ENCODE data around the gene DPCD. TPM values are rescaled to one million over a fixed set of nuclear protein-coding genes. Genes with fewer than 3 reads are reported as not detected.

DPCD gene
- polyA plus RNA-seq, 1 of the 3 experiments (the other 2 are of a cell fraction), result 106 TPM

GRCh38 chr10:101609481-101609880 is 21.4 kb downstream of the DPCD start:
- H3K27ac ChIP-seq (ENCODE audit: low read depth in 2 of 2, low read length in 1 of 2), result no peak overlapping the region
- H3K79me2 ChIP-seq (ENCODE audit: insufficient read depth), result no peaks in the 10 kb centered on the region
- peaks cover 8 to 14% of the 10 kb centered on the region in 2 experiments; a peak in 2 of 4 replicates for H3K4me1 ChIP-seq (ENCODE audit: control insufficient read depth in 1 of 2, insufficient read depth in 2 of 2, low read depth in 1 of 2, low read length in 1 of 2)
- no peak for TF ChIP-seq EP300 (IDR thresholded peaks at IDR 0.05; ENCODE audit: borderline replicate concordance in 1 of 2, low read depth in 1 of 2, low read length in 1 of 2)
- TF ChIP-seq, protein P1, sequence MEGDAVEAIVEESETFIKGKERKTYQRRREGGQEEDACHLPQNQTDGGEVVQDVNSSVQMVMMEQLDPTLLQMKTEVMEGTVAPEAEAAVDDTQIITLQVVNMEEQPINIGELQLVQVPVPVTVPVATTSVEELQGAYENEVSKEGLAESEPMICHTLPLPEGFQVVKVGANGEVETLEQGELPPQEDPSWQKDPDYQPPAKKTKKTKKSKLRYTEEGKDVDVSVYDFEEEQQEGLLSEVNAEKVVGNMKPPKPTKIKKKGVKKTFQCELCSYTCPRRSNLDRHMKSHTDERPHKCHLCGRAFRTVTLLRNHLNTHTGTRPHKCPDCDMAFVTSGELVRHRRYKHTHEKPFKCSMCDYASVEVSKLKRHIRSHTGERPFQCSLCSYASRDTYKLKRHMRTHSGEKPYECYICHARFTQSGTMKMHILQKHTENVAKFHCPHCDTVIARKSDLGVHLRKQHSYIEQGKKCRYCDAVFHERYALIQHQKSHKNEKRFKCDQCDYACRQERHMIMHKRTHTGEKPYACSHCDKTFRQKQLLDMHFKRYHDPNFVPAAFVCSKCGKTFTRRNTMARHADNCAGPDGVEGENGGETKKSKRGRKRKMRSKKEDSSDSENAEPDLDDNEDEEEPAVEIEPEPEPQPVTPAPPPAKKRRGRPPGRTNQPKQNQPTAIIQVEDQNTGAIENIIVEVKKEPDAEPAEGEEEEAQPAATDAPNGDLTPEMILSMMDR (IDR thresholded peaks at IDR 0.05), result no peak
- no peak for TF ChIP-seq MAX (IDR thresholded peaks at IDR 0.05; ENCODE audit: low read depth)
- no peak for TF ChIP-seq RFX5 (IDR thresholded peaks at IDR 0.05; ENCODE audit: low read length)
- TF ChIP-seq FOSL2 (IDR thresholded peaks at IDR 0.05; ENCODE audit: borderline replicate concordance, low read depth), result 0 out of 2 replicates have a peak, but pooled peaks have one; percentile 1
- TF ChIP-seq NFIC (IDR thresholded peaks at IDR 0.05; ENCODE audit: borderline replicate concordance), result no peak
- no peaks in the 10 kb centered on the region for H4K20me1 ChIP-seq (ENCODE audit: insufficient read depth)
- H3K9ac ChIP-seq, result no peak overlapping the region
- H3K9me2 ChIP-seq, result no peaks in the 10 kb centered on the region
- no peak overlapping the region for H2AFZ ChIP-seq (ENCODE audit: low read depth)
- H3K4me2 ChIP-seq, result no peak overlapping the region
- WGBS (ENCODE audit: low lambda C conversion rate), result 79% methylated on average over 4 of the region's 4 CpGs
- H3K27me3 ChIP-seq (ENCODE audit: insufficient read depth), result no peaks in the 10 kb centered on the region
- CTCF ChIA-PET, result interaction anchor here (0.6 to 19.2 kb wide), 4 partner anchors 12 to 173 kb away, joined by 3 to 297 read pairs (median 4); partner anchors contain the start of gene NPM3
- H3F3A ChIP-seq (replicated peaks; ENCODE audit: insufficient read depth), result peaks cover under 1% of the 10 kb centered on the region
- H3K9me3 ChIP-seq, result no peaks in the 10 kb centered on the region
- no peak for DNase-seq
- POLR2A ChIA-PET, result interaction anchor here (1.3 kb wide), 1 partner anchor 172 kb away, joined by 3 read pairs; no protein-coding TSS in a partner anchor
- no peak overlapping the region for H3K4me3 ChIP-seq (ENCODE audit: low read depth in 2 of 2, low read length in 1 of 2)
- H3K36me3 ChIP-seq (replicated peaks in 1 of 2; ENCODE audit: control insufficient read depth in 1 of 2, insufficient read depth in 2 of 2, low read length in 1 of 2), result peaks cover 20 to 52% of the 10 kb centered on the region in 2 experiments

DNA sequence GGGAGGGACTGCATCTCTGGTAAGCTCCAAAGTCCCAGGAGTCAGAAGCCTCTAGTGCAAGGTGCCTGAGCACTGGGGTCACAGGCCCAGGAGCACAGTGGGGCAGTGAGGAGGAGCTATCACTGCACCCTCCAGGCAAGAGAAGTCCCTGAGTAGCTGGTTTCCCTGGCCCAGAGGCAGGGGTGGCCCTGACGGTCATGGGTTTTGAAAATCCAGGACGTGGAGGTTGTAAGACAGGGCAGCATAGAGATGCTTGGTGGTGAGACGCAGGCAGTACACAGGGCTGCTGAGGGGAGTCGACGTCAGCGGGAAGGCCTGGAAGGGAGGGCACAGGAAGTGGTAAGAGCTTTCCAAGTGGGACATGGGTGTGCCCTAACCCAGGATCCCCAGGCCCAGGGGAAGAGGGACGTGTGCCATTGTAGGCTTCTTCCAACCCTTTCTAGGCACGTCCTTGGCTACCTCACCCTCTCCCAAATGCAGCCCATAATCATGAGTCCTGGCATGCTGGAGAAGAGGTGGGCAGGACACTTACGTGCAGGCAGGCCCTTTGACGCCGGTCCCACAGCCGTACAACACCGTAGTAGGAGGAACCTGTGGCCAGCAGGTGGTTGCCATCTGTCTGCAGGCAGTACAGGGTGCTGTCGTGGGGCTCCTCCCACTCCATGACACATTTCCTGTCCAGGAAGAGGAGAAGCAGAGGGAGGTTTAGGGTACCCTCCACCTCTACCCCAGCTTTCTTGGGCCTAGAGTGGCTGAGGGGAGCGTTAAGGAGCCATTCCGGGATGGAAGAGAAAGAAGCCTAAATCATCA is 23.2 kb downstream of the DPCD start:
- no peak overlapping the region for H3K9ac ChIP-seq
- no peaks in the 10 kb centered on the region for H4K20me1 ChIP-seq (ENCODE audit: insufficient read depth)
- ChIA-PET POLR2A (no interaction called here), CTCF (interaction anchor here (0.9 to 19.2 kb wide), 5 partner anchors 8 to 399 kb away, joined by 3 to 297 read pairs (median 4); partner anchors contain the start of gene NPM3)
- peaks cover 8 to 28% of the 10 kb centered on the region in 2 experiments; a peak in 2 of 4 replicates for H3K4me1 ChIP-seq (ENCODE audit: control insufficient read depth in 1 of 2, insufficient read depth in 2 of 2, low read depth in 1 of 2, low read length in 1 of 2)
- H3K4me3 ChIP-seq (ENCODE audit: low read depth in 2 of 2, low read length in 1 of 2), result no peak overlapping the region
- DNase-seq, result no peak
- H3F3A ChIP-seq (replicated peaks; ENCODE audit: insufficient read depth), result no peaks in the 10 kb centered on the region
- no peaks in the 10 kb centered on the region for H3K79me2 ChIP-seq (ENCODE audit: insufficient read depth)
- H3K27me3 ChIP-seq (ENCODE audit: insufficient read depth), result no peaks in the 10 kb centered on the region
- H3K9me3 ChIP-seq, result no peaks in the 10 kb centered on the region
- TF ChIP-seq TCF12 (IDR thresholded peaks at IDR 0.05) (peak; percentile 37; the same call in 1 of the 2 replicates), MXI1 (IDR thresholded peaks at IDR 0.05; ENCODE audit: low read depth, low read length) (no peak), YY1 (IDR thresholded peaks at IDR 0.05; ENCODE audit: low read depth) (no peak)
- no peak overlapping the region; a peak in 1 of 4 replicates for H3K27ac ChIP-seq (ENCODE audit: low read depth in 2 of 2, low read length in 1 of 2)
- no peak overlapping the region for H3K4me2 ChIP-seq
- H3K9me2 ChIP-seq, result no peaks in the 10 kb centered on the region
- H3K36me3 ChIP-seq (replicated peaks in 1 of 2; ENCODE audit: control insufficient read depth in 1 of 2, insufficient read depth in 2 of 2, low read length in 1 of 2), result peaks cover 8 to 42% of the 10 kb centered on the region in 2 experiments
- H2AFZ ChIP-seq (ENCODE audit: low read depth), result no peak overlapping the region
- WGBS (ENCODE audit: low lambda C conversion rate), result 89% methylated on average over 11 of the region's 16 CpGs

Data from SK-N-SH (cell line).